ENCODE results near the gene JAG1.

DNA sequence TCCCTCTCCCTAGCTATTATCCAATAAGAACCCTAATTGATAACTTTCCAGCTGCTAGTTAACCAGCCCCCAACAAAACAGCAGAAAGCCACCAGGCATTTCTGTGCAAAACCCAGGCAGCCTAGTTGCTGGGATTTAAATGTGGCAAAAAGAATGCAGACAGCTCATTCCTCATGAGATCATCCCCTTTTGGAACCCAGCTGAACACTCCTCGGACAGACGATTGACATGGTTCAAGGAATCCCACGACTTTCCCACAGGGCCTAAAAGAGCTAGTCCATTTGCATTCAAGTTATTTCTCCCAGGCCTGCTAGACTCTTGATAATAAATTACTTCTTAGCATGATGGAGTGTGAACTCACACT is 24.0 kb downstream of the JAG1 start:
- no peak for TF ChIP-seq EZH2 (IDR thresholded peaks at IDR 0.05; ENCODE audit: insufficient read depth, poor library complexity, severe bottlenecking)
- no peak for TF ChIP-seq EZH2phosphoT487 (IDR thresholded peaks at IDR 0.05; ENCODE audit: insufficient read depth, low read depth)

Measured in GM23248 (cell line).